ENCODE results near the gene NECAB2.

- no peak for TF ChIP-seq POLR2A (IDR thresholded peaks at IDR 0.05)
- TF ChIP-seq CTCF (IDR thresholded peaks at IDR 0.05) = no peak
- no peak for TF ChIP-seq POLR2AphosphoS5 (IDR thresholded peaks at IDR 0.05; ENCODE audit: insufficient read depth in 1 of 2, low read depth in 1 of 2)
Measured at GRCh38 chr16:84004442-84004841, 36.4 kb downstream of the NECAB2 start.

All from vagina (tissue), 2 donors.